DOHH2 (cell line): ENCODE data around the gene EMC8.

Source experiments
- H3F3A ChIP-seq: fragments of 200-600 bp; sonication (generic), shearing (Covaris generic); 2 replicates; pipeline ENCODE4 v1.6.0; 2016; ENCODE audit warnings: antibody characterized with exemption, mild to moderate bottlenecking; ENCODE audit not compliant: control insufficient read depth, insufficient read depth
- H3K27ac ChIP-seq: fragments of 200-600 bp; sonication (generic); 2 replicates; pipeline ENCODE4 v1.5.1; 2014; ENCODE audit warnings: low read depth, mild to moderate bottlenecking, low read length, moderate library complexity
- H3K27me3 ChIP-seq: fragments of 200-600 bp; sonication (generic); 2 replicates; pipeline ENCODE4 v1.6.1; 2014; ENCODE audit warnings: mild to moderate bottlenecking, low read length, mixed read lengths; ENCODE audit not compliant: control insufficient read depth
- H3K36me3 ChIP-seq: fragments of 200-600 bp; sonication (generic); 2 replicates; pipeline ENCODE4 v1.6.1; 2014; ENCODE audit warnings: mild to moderate bottlenecking, low read length, moderate library complexity, mixed read lengths; ENCODE audit not compliant: control insufficient read depth
- H3K4me1 ChIP-seq: fragments of 200-600 bp; sonication (generic); 2 replicates; pipeline ENCODE4 v1.6.1; 2014; ENCODE audit warnings: mild to moderate bottlenecking, low read length, mixed read lengths; ENCODE audit not compliant: control insufficient read depth
- H3K4me2 ChIP-seq: fragments of 200-600 bp; sonication (generic); 2 replicates; pipeline ENCODE4 v1.6.0; 2014; ENCODE audit warnings: mild to moderate bottlenecking, low read length, moderate library complexity
- H3K4me3 ChIP-seq: fragments of 200-600 bp; sonication (generic); 2 replicates; pipeline ENCODE4 v1.5.1; 2014; ENCODE audit warnings: mild to moderate bottlenecking, low read length, mixed read lengths
- H3K79me2 ChIP-seq: fragments of 200-600 bp; sonication (generic); 2 replicates; pipeline ENCODE4 v1.6.1; 2014; ENCODE audit warnings: mild to moderate bottlenecking, low read length, mixed read lengths; ENCODE audit not compliant: control insufficient read depth
- H3K9me2 ChIP-seq: fragments of 200-600 bp; sonication (generic); replicated peaks from 2 replicates; pipeline ENCODE4 v1.6.1; 2014; ENCODE audit warnings: mild to moderate bottlenecking, low read length, mixed read lengths; ENCODE audit not compliant: control insufficient read depth
- H3K9me3 ChIP-seq: fragments of 200-600 bp; sonication (generic); 2 replicates; pipeline ENCODE4 v1.6.1; 2014; ENCODE audit warnings: antibody characterized with exemption, low read length, mixed read lengths; ENCODE audit not compliant: control insufficient read depth, insufficient read depth
- H4K20me1 ChIP-seq: fragments of 200-600 bp; sonication (generic); 2 replicates; pipeline ENCODE4 v1.6.0; 2014; ENCODE audit warnings: low read depth, mild to moderate bottlenecking, antibody characterized with exemption, low read length, moderate library complexity; ENCODE audit not compliant: control insufficient read depth, insufficient read depth
- CTCF ChIP-seq: fragments of 200-600 bp; sonication (generic); IDR thresholded peaks from one replicate; pipeline ENCODE4 v1.5.1; 2014; ENCODE audit warnings: antibody characterized with exemption, mild to moderate bottlenecking, low read depth, low read length; ENCODE audit not compliant: poor library complexity, severe bottlenecking
- EZH2phosphoT487 ChIP-seq: fragments of 200-600 bp; sonication (generic); IDR thresholded peaks from 2 replicates; pipeline ENCODE4 v1.6.1; 2017; ENCODE audit warnings: borderline replicate concordance, mild to moderate bottlenecking, antibody characterized with exemption, low read length, moderate library complexity, mixed read lengths

Gene EMC8

GRCh38 chr16:85842848-85843247 lies 43.5 kb upstream of the EMC8 start:
- no peaks in the 10 kb centered on the region for H3K27me3 ChIP-seq
- H3K9me3 ChIP-seq: no peaks in the 10 kb centered on the region
- H4K20me1 ChIP-seq: no peaks in the 10 kb centered on the region
- no peak overlapping the region for H3K4me2 ChIP-seq
- H3K4me1 ChIP-seq: peaks cover 14% of the 10 kb centered on the region
- no peak overlapping the region for H3K4me3 ChIP-seq
- no peaks in the 10 kb centered on the region; the same call in 1 of the 2 replicates for H3F3A ChIP-seq
- no peaks in the 10 kb centered on the region for H3K36me3 ChIP-seq
- H3K9me2 ChIP-seq: no peaks in the 10 kb centered on the region
- no peaks in the 10 kb centered on the region for H3K79me2 ChIP-seq
- no peak overlapping the region for H3K27ac ChIP-seq
- TF ChIP-seq EZH2phosphoT487: no peak
- no peak for TF ChIP-seq CTCF

- TF ChIP-seq EZH2phosphoT487 (no peak), CTCF (no peak)
- Histone ChIP-seq H3F3A (no peaks in the 10 kb centered on the region; the same call in 1 of the 2 replicates), H3K79me2 (no peaks in the 10 kb centered on the region), H4K20me1 (no peaks in the 10 kb centered on the region), H3K4me2 (no peak overlapping the region), H3K4me3 (no peak overlapping the region), H3K9me3 (no peaks in the 10 kb centered on the region), H3K27me3 (no peaks in the 10 kb centered on the region), H3K27ac (no peak overlapping the region), H3K9me2 (no peaks in the 10 kb centered on the region), H3K36me3 (no peaks in the 10 kb centered on the region), H3K4me1 (peaks cover 11% of the 10 kb centered on the region)
These were observed 43.1 kb upstream of the EMC8 start for GRCh38 chr16:85842435-85842834.

- TF ChIP-seq CTCF (no peak), EZH2phosphoT487 (no peak)
- Histone ChIP-seq H3K27me3 (0 out of 2 replicates have a peak, but pooled peaks cover 3% of the 10 kb centered on the region), H3K4me2 (no peak overlapping the region)
These were observed 41.5 kb upstream of the EMC8 start for GRCh38 chr16:85840801-85841200.

More at GRCh38 chr16:85840801-85841200, 41.5 kb upstream of the EMC8 start:
- Histone ChIP-seq H3K79me2 (no peaks in the 10 kb centered on the region), H3K4me1 (peaks cover 15% of the 10 kb centered on the region), H3K27ac (no peak overlapping the region), H3K36me3 (no peaks in the 10 kb centered on the region), H3K9me2 (no peaks in the 10 kb centered on the region), H4K20me1 (no peaks in the 10 kb centered on the region), H3F3A (no peaks in the 10 kb centered on the region; the same call in 1 of the 2 replicates), H3K4me3 (no peak overlapping the region), H3K9me3 (no peaks in the 10 kb centered on the region)
